ENCODE measurements around the gene CNBD2.

- no peak for TF ChIP-seq CTCF (IDR thresholded peaks at IDR 0.05)
- no peak for TF ChIP-seq POLR2A (IDR thresholded peaks at IDR 0.05)
These were observed 7.4 kb downstream of the CNBD2 start for GRCh38 chr20:35975576-35976373.
